ENCODE measurements around the gene GEN1.
A peak's percentile ranks its signal among the peaks of the same experiment; 100 is the strongest.

Gene GEN1

GRCh38 chr2:17733599-17733998 lies 20.3 kb upstream of the GEN1 start:
- ChIA-PET POLR2A (no interaction called here), CTCF (no interaction called here)
- no peak for DNase-seq (ENCODE audit: extremely low spot score)
- TF ChIP-seq CTBP1 (IDR thresholded peaks at IDR 0.05; ENCODE audit: borderline replicate concordance) (no peak), FOXM1 (IDR thresholded peaks at IDR 0.05; ENCODE audit: borderline replicate concordance) (no peak), L3MBTL2 (conservative IDR thresholded peaks at IDR 0.05) (no peak), FOXA1 (IDR thresholded peaks at IDR 0.05) (no peak), SUZ12 (IDR thresholded peaks at IDR 0.05) (no peak), ZNF384 (IDR thresholded peaks at IDR 0.05) (no peak), ELF4 (IDR thresholded peaks at IDR 0.05) (no peak), PKNOX1 (IDR thresholded peaks at IDR 0.05) (no peak), TARDBP (IDR thresholded peaks at IDR 0.05) (no peak), NFRKB (IDR thresholded peaks at IDR 0.05) (no peak), BHLHE40 (IDR thresholded peaks at IDR 0.05; ENCODE audit: borderline replicate concordance) (no peak), FOXK2 (IDR thresholded peaks at IDR 0.05) (no peak), ARNT (IDR thresholded peaks at IDR 0.05) (no peak), LEF1 (IDR thresholded peaks at IDR 0.05; ENCODE audit: borderline replicate concordance) (no peak), HDGF (IDR thresholded peaks at IDR 0.05; ENCODE audit: borderline replicate concordance) (no peak), SP1 (IDR thresholded peaks at IDR 0.05) (no peak)

- no peak for DNase-seq (ENCODE audit: extremely low spot score)
- TF ChIP-seq LEF1 (IDR thresholded peaks at IDR 0.05; ENCODE audit: borderline replicate concordance) = no peak
- TF ChIP-seq CTBP1 (IDR thresholded peaks at IDR 0.05; ENCODE audit: borderline replicate concordance) = no peak
- TF ChIP-seq TARDBP (IDR thresholded peaks at IDR 0.05) = no peak
- TF ChIP-seq ELF4 (IDR thresholded peaks at IDR 0.05) = no peak
- TF ChIP-seq ARNT (IDR thresholded peaks at IDR 0.05) = no peak
- TF ChIP-seq SUZ12 (IDR thresholded peaks at IDR 0.05) = no peak
- no peak for TF ChIP-seq BHLHE40 (IDR thresholded peaks at IDR 0.05; ENCODE audit: borderline replicate concordance)
- TF ChIP-seq HDGF (IDR thresholded peaks at IDR 0.05; ENCODE audit: borderline replicate concordance) = no peak
- no peak for TF ChIP-seq SP1 (IDR thresholded peaks at IDR 0.05)
- no peak for TF ChIP-seq L3MBTL2 (conservative IDR thresholded peaks at IDR 0.05)
- TF ChIP-seq ZNF384 (IDR thresholded peaks at IDR 0.05) = no peak
- TF ChIP-seq FOXK2 (IDR thresholded peaks at IDR 0.05) = no peak
- TF ChIP-seq NFRKB (IDR thresholded peaks at IDR 0.05) = no peak
- no peak for TF ChIP-seq PKNOX1 (IDR thresholded peaks at IDR 0.05)
- no peak for TF ChIP-seq FOXM1 (IDR thresholded peaks at IDR 0.05; ENCODE audit: borderline replicate concordance)
- TF ChIP-seq FOXA1 (IDR thresholded peaks at IDR 0.05) = no peak
- ChIA-PET CTCF (no interaction called here), POLR2A (no interaction called here)
Observed at GRCh38 chr2:17735864-17736263, 18.1 kb upstream of the GEN1 start.

DNA sequence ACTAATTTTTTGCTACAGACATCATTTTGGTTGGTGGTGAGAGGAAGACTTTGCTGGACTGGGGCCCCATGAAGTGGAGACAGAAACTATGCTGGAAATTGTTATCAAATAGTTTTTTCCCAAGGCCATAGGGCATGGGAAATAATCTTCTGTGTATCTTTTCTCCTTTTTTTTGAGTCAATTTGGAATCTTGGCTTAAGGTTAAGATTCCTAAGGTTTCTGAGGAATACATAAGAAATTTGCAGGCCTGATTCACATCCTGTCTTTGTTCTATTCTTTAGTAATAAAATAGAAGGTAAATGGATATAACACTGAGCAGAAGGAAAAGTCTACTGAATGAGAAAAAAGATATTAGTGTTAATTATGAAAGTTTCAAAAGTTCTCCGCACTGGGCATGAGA lies 16.9 kb upstream of the GEN1 start:
- TF ChIP-seq LEF1 (IDR thresholded peaks at IDR 0.05; ENCODE audit: borderline replicate concordance) (no peak), FOXK2 (IDR thresholded peaks at IDR 0.05) (no peak)
- ChIA-PET POLR2A (no interaction called here), CTCF (no interaction called here)
- DNase-seq (ENCODE audit: extremely low spot score) = no peak

DNA sequence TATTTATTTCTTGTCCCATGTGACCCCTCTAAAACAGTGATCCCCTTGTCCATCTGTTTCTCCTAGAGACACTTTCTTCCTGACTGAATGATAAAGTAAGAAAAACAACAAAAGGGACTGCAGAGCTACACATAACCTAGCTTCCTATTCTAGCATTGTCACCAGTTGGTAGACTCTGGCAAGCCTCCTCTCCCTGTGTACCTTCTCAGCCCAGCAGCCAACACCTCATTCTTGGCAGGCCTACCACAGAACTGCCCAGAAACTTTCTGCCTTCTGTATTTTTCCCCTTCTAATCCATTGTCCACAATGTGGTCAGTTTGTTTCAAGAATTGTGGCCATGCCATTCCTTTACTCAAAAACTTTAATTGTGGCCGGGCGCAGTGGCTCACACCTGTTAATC lies 13.7 kb upstream of the GEN1 start:
- POLR2A ChIA-PET = no interaction called here
- TF ChIP-seq ARNT (IDR thresholded peaks at IDR 0.05) (no peak), HDGF (IDR thresholded peaks at IDR 0.05; ENCODE audit: borderline replicate concordance) (no peak), LEF1 (IDR thresholded peaks at IDR 0.05; ENCODE audit: borderline replicate concordance) (no peak), CTBP1 (IDR thresholded peaks at IDR 0.05; ENCODE audit: borderline replicate concordance) (no peak), PKNOX1 (IDR thresholded peaks at IDR 0.05) (no peak), FOXM1 (IDR thresholded peaks at IDR 0.05; ENCODE audit: borderline replicate concordance) (no peak), BHLHE40 (IDR thresholded peaks at IDR 0.05; ENCODE audit: borderline replicate concordance) (no peak), ZNF384 (IDR thresholded peaks at IDR 0.05) (no peak), ELF4 (IDR thresholded peaks at IDR 0.05) (no peak), SUZ12 (IDR thresholded peaks at IDR 0.05) (no peak), L3MBTL2 (conservative IDR thresholded peaks at IDR 0.05) (no peak), FOXK2 (IDR thresholded peaks at IDR 0.05) (no peak), NFRKB (IDR thresholded peaks at IDR 0.05) (no peak), FOXA1 (IDR thresholded peaks at IDR 0.05) (no peak), SP1 (IDR thresholded peaks at IDR 0.05) (no peak), TARDBP (IDR thresholded peaks at IDR 0.05) (no peak)
- CTCF ChIA-PET = no interaction called here
- no peak for DNase-seq (ENCODE audit: extremely low spot score)

DNA sequence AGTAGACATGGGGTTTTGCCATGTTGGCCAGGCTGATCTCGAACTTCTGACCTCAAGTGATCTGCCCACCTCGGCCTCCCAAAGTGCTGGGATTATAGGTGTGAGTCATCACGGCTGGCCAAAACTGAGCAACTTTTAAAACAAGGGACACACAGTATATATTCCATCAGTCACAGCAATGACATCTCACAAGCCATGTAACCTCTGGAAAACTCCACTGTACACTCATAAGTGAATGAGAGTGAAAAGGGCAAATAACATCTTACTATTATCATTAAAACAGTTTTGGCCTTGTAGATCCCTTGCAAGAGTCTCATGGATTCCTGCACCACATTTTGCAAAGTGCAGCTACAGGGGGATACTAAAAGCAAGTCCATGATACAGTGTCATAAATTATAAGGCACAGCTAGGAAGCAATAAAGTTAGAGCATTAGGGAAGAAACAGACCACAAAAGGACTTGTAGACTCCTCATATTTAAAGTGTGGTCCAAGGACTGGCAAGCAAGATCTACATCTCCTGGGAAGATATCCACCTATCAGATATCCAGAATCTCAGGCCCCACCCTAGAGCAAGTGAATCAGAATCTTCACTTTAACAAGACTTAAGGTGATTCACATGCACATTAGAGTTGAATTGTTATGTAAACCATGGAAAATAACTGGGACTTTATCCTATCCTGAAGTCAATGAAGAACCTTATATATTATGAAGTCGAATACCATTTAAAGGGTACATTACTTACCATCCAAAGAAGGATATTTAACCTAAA lies 6.1 kb upstream of the GEN1 start:
- ChIA-PET CTCF (interaction anchor here (0.6 kb wide), 1 partner anchor 143 kb away, joined by 3 read pairs; no protein-coding TSS in a partner anchor), POLR2A (no interaction called here)
- DNase-seq (ENCODE audit: extremely low spot score) = no peak
- TF ChIP-seq ARNT (IDR thresholded peaks at IDR 0.05) (no peak), SUZ12 (IDR thresholded peaks at IDR 0.05) (no peak), BHLHE40 (IDR thresholded peaks at IDR 0.05; ENCODE audit: borderline replicate concordance) (no peak), PKNOX1 (IDR thresholded peaks at IDR 0.05) (peak; percentile 72), LEF1 (IDR thresholded peaks at IDR 0.05; ENCODE audit: borderline replicate concordance) (no peak), FOXK2 (IDR thresholded peaks at IDR 0.05) (no peak)
